Lung (tissue), 12 donors: ENCODE data around the gene CBFB. TPM values are rescaled to one million over a fixed set of nuclear protein-coding genes. Genes with fewer than 3 reads are reported as not detected.

ENCODE experiments used
- ATAC-seq: fragments of 200-7000 bp; cut with Tn5 transposase; one replicate; pipeline ENCODE4 v1.9.1; 2020; ENCODE audit warnings: moderate number of reproducible peaks; ENCODE audit not compliant: insufficient read depth, low FRiP score
- DNase-seq, 3 donors: peaks; one replicate each; pipeline ENCODE4 v3.0.0-alpha.2; 2013 to 2017
- H3K27ac ChIP-seq, 2 donors: one replicate each; pipeline ENCODE4 v1.5.1; 2013; ENCODE audit warnings: mild to moderate bottlenecking in 2 of 2, moderate library complexity in 2 of 2, control low read depth in 1 of 2, inconsistent platforms in 1 of 2, low read depth in 1 of 2, low read length in 1 of 2
- H3K27me3 ChIP-seq, 3 donors: one replicate each; pipeline ENCODE4 v1.5.1; 2013; ENCODE audit warnings: low read length in 2 of 3; ENCODE audit not compliant: control insufficient read depth in 3 of 3, insufficient read depth in 3 of 3
- H3K36me3 ChIP-seq, 4 donors: one replicate each; pipeline ENCODE4 v1.5.1; 2013; ENCODE audit warnings: low read length in 4 of 4, mild to moderate bottlenecking in 1 of 4, moderate library complexity in 1 of 4; ENCODE audit not compliant: control insufficient read depth in 4 of 4, insufficient read depth in 4 of 4
- H3K4me1 ChIP-seq, 5 donors: one replicate each; pipeline ENCODE4 v1.5.1; 2013; ENCODE audit warnings: low read length in 5 of 5, mild to moderate bottlenecking in 2 of 5, moderate library complexity in 1 of 5; ENCODE audit not compliant: control insufficient read depth in 5 of 5, insufficient read depth in 5 of 5
- H3K4me3 ChIP-seq: one replicate; pipeline ENCODE4 v1.5.1; 2013; ENCODE audit warnings: mild to moderate bottlenecking, control low read depth, moderate library complexity
- H3K9ac ChIP-seq, 2 donors: one replicate each; pipeline ENCODE4 v1.5.1; 2013; ENCODE audit warnings: low read length in 2 of 2, control low read depth in 1 of 2; ENCODE audit not compliant: insufficient read depth in 1 of 2
- H3K9me3 ChIP-seq, 4 donors: one replicate each; pipeline ENCODE4 v1.5.1; 2013; ENCODE audit warnings: low read length in 3 of 4, mild to moderate bottlenecking in 1 of 4, moderate library complexity in 1 of 4; ENCODE audit not compliant: control insufficient read depth in 4 of 4, insufficient read depth in 3 of 4
- CTCF ChIP-seq: IDR thresholded peaks from 2 replicates; pipeline ENCODE4 v1.5.1; 2012; ENCODE audit warnings: mild to moderate bottlenecking; ENCODE audit errors: control extremely low read depth, extremely low read depth
- WGBS, 2 donors: extraction: QIAGEN DNeasy Blood & Tissue Kit; methylation state at CpG; one replicate each; pipeline ENCODE4 v1.1.7; 2013; 5-methylcytosine and 5-hydroxymethylcytosine counted together
- polyA plus RNA-seq, 2 donors: library from polyadenylated mRNA; stranded (reverse); fragments of 200-250 nt; gene quantifications; one replicate each; pipeline ENCODE4 v1.2.1, GENCODE V29; 2013
- total RNA-seq, 2 donors: library from RNA; depleted of rRNA in 1 of 2; stranded (reverse); fragments of >200 nt in 1 of 2; gene quantifications; one replicate each; pipeline ENCODE4 v1.2.1, GENCODE V29; 2014 to 2021
- donor health status: control.
- donor health status: control.
- donor health status: Bipolar disorder and iron deficiency.
- donor health status: healthy.
- donor health status: DM: yes; HTN: yes; CAD: no.

CBFB gene
- total and polyA plus RNA-seq, 4 donors: 23.3 to 59.4 (median 38.6) TPM

- no peaks in the 10 kb centered on the region for H3K36me3 ChIP-seq
- peaks cover 0 to 2% (median 0%) of the 10 kb centered on the region in 3 donors for H3K27me3 ChIP-seq
- ATAC-seq (peak; percentile 78), DNase-seq (no peak)
- no peak for TF ChIP-seq CTCF
- peaks cover 0 to 11% (median 5%) of the 10 kb centered on the region in 5 donors for H3K4me1 ChIP-seq
- no peaks in the 10 kb centered on the region for H3K9me3 ChIP-seq
- no peak overlapping the region for H3K4me3 ChIP-seq
- no peak overlapping the region for H3K9ac ChIP-seq
- 43 to 74% methylated on average over 6 of the region's 6 CpGs for WGBS, 2 donors
- H3K27ac ChIP-seq: peak overlapping the region; percentile 47 to 70
Observed at GRCh38 chr16:66996324-66996982, 32.5 kb upstream of the CBFB start.

GRCh38 chr16:66996983-66997358, 32.0 kb upstream of the CBFB start:
- Histone ChIP-seq H3K9ac (no peak overlapping the region), H3K27me3 (peaks cover 0 to 3% (median 0%) of the 10 kb centered on the region in 3 donors), H3K9me3 (no peaks in the 10 kb centered on the region), H3K4me1 (peaks cover 0 to 11% (median 5%) of the 10 kb centered on the region in 5 donors), H3K4me3 (no peak overlapping the region), H3K27ac (peak overlapping the region; percentile 44 to 47), H3K36me3 (no peaks in the 10 kb centered on the region)
- no peak for DNase-seq
- no peak for TF ChIP-seq CTCF
- WGBS, 2 donors: 69 to 78% methylated on average over 3 of the region's 3 CpGs
- ATAC-seq: no peak

GRCh38 chr16:67000384-67001351, 28.3 kb upstream of the CBFB start:
- ATAC-seq: peak; percentile 56
- Histone ChIP-seq H3K36me3 (peaks cover 0 to 4% (median 0%) of the 10 kb centered on the region in 4 donors), H3K4me1 (peaks cover 0 to 11% (median 5%) of the 10 kb centered on the region in 5 donors), H3K4me3 (peak overlapping the region; percentile 40), H3K27me3 (peaks cover 0 to 3% (median 0%) of the 10 kb centered on the region in 3 donors), H3K9me3 (no peaks in the 10 kb centered on the region), H3K9ac (no peak overlapping the region), H3K27ac (peak overlapping the region; percentile 11 to 81)
- WGBS, 2 donors: 4 to 9% methylated on average over 72 to 89 of the region's 89 CpGs
- no peak for TF ChIP-seq CTCF
- DNase-seq: peak; percentile 29 to 59 (median 51)
